Lung (tissue), 12 donors: ENCODE results near the gene ADK. TPM values are rescaled to one million over a fixed set of nuclear protein-coding genes. Genes with fewer than 3 reads are reported as not detected.
A peak's percentile ranks its signal among the peaks of the same experiment; 100 is the strongest.

Experiments
- ATAC-seq: fragments of 200-7000 bp; cut with Tn5 transposase; one replicate; pipeline ENCODE4 v1.9.1; 2020; ENCODE audit warnings: moderate number of reproducible peaks; ENCODE audit not compliant: insufficient read depth, low FRiP score
- DNase-seq, 3 donors: peaks; one replicate each; pipeline ENCODE4 v3.0.0-alpha.2; 2013 to 2017
- H3K27ac ChIP-seq, 2 donors: one replicate each; pipeline ENCODE4 v1.5.1; 2013; ENCODE audit warnings: mild to moderate bottlenecking in 2 of 2, moderate library complexity in 2 of 2, control low read depth in 1 of 2, inconsistent platforms in 1 of 2, low read depth in 1 of 2, low read length in 1 of 2
- H3K27me3 ChIP-seq, 3 donors: one replicate each; pipeline ENCODE4 v1.5.1; 2013; ENCODE audit warnings: low read length in 2 of 3; ENCODE audit not compliant: control insufficient read depth in 3 of 3, insufficient read depth in 3 of 3
- H3K36me3 ChIP-seq, 4 donors: one replicate each; pipeline ENCODE4 v1.5.1; 2013; ENCODE audit warnings: low read length in 4 of 4, mild to moderate bottlenecking in 1 of 4, moderate library complexity in 1 of 4; ENCODE audit not compliant: control insufficient read depth in 4 of 4, insufficient read depth in 4 of 4
- H3K4me1 ChIP-seq, 5 donors: one replicate each; pipeline ENCODE4 v1.5.1; 2013; ENCODE audit warnings: low read length in 5 of 5, mild to moderate bottlenecking in 2 of 5, moderate library complexity in 1 of 5; ENCODE audit not compliant: control insufficient read depth in 5 of 5, insufficient read depth in 5 of 5
- H3K4me3 ChIP-seq: one replicate; pipeline ENCODE4 v1.5.1; 2013; ENCODE audit warnings: mild to moderate bottlenecking, control low read depth, moderate library complexity
- H3K9ac ChIP-seq, 2 donors: one replicate each; pipeline ENCODE4 v1.5.1; 2013; ENCODE audit warnings: low read length in 2 of 2, control low read depth in 1 of 2; ENCODE audit not compliant: insufficient read depth in 1 of 2
- H3K9me3 ChIP-seq, 4 donors: one replicate each; pipeline ENCODE4 v1.5.1; 2013; ENCODE audit warnings: low read length in 3 of 4, mild to moderate bottlenecking in 1 of 4, moderate library complexity in 1 of 4; ENCODE audit not compliant: control insufficient read depth in 4 of 4, insufficient read depth in 3 of 4
- WGBS, 2 donors: extraction: QIAGEN DNeasy Blood & Tissue Kit; methylation state at CpG; one replicate each; pipeline ENCODE4 v1.1.7; 2013; 5-methylcytosine and 5-hydroxymethylcytosine counted together
- polyA plus RNA-seq, 2 donors: library from polyadenylated mRNA; stranded (reverse); fragments of 200-250 nt; gene quantifications; one replicate each; pipeline ENCODE4 v1.2.1, GENCODE V29; 2013
- total RNA-seq, 2 donors: library from RNA; depleted of rRNA in 1 of 2; stranded (reverse); fragments of >200 nt in 1 of 2; gene quantifications; one replicate each; pipeline ENCODE4 v1.2.1, GENCODE V29; 2014 to 2021
- TF ChIP-seq, protein P1 (sequence below): IDR thresholded peaks from 2 replicates; pipeline ENCODE4 v1.5.1; 2012; ENCODE audit warnings: mild to moderate bottlenecking; ENCODE audit errors: control extremely low read depth, extremely low read depth
- donor health status: control.
- donor health status: control.
- donor health status: Bipolar disorder and iron deficiency.
- donor health status: healthy.
- donor health status: DM: yes; HTN: yes; CAD: no.

ADK gene
- total and polyA plus RNA-seq, 4 donors: 31.6 to 82.3 (median 42.9) TPM

DNA sequence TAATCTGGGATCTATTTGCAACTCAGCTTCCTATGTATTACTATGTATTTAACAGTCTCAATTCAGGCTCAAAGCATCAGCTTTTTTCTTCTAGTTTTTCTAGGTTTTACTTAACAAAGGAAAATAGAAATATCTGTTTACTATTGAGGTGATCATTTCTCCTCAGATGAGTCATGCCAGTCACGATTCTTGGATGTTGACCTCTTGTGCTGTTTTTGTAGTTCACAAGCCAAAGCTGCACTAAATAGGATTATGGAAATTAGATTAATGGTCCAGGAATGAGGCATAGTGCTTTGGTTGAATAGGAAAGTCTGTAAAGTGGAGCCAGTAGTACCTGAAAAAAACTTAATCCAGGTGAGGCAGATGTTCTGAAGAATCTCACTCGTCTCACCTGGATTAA, 477.1 kb downstream of the ADK start:
- WGBS, 2 donors: 77 to 91% methylated on average over 2 of the region's 2 CpGs

DNA sequence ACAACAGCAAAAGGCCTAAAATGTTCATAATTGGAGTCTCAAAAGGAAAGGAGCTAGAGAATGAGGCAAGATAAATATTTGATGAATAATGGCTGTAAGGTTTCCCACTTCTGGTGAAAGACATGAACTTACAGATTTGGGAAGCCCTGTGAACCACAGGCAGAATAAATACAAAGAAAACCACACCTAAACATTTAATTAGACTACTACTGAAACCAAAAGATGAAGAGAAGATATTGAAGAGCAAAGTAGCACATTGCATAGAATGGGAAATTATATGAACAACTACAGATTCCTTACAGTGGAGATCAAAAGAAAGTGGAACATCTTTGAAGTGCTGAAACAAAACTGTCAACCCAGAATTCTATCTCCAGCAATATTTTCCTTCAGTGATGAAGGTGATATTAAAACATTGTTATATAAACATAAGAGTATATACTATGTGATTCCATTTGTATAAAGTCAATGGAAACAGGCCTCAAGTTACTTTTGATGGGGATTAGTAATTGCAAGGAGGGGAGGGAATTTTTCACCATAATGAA, 484.0 kb downstream of the ADK start:
- H3K27me3 ChIP-seq: no peaks in the 10 kb centered on the region
- H3K27ac ChIP-seq: no peak overlapping the region
- no peak overlapping the region for H3K9ac ChIP-seq
- H3K4me1 ChIP-seq: peaks cover 0 to 2% (median 1%) of the 10 kb centered on the region in 5 donors
- TF ChIP-seq, protein P1, sequence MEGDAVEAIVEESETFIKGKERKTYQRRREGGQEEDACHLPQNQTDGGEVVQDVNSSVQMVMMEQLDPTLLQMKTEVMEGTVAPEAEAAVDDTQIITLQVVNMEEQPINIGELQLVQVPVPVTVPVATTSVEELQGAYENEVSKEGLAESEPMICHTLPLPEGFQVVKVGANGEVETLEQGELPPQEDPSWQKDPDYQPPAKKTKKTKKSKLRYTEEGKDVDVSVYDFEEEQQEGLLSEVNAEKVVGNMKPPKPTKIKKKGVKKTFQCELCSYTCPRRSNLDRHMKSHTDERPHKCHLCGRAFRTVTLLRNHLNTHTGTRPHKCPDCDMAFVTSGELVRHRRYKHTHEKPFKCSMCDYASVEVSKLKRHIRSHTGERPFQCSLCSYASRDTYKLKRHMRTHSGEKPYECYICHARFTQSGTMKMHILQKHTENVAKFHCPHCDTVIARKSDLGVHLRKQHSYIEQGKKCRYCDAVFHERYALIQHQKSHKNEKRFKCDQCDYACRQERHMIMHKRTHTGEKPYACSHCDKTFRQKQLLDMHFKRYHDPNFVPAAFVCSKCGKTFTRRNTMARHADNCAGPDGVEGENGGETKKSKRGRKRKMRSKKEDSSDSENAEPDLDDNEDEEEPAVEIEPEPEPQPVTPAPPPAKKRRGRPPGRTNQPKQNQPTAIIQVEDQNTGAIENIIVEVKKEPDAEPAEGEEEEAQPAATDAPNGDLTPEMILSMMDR: no peak
- no peak overlapping the region for H3K4me3 ChIP-seq
- H3K9me3 ChIP-seq: peaks cover 0 to 8% (median 2%) of the 10 kb centered on the region in 4 donors
- ATAC-seq (no peak), DNase-seq (peak in 1 of 3 donors; percentile 17)
- H3K36me3 ChIP-seq: peaks cover 0 to 5% (median 2%) of the 10 kb centered on the region in 4 donors

More for the DNA sequence above, 477.1 kb downstream of the ADK start:
- TF ChIP-seq, protein P1: no peak
- no peak for DNase-seq
- H3K27me3 ChIP-seq: no peaks in the 10 kb centered on the region
- H3K27ac ChIP-seq: no peak overlapping the region
- H3K4me3 ChIP-seq: no peak overlapping the region
- H3K36me3 ChIP-seq: no peaks in the 10 kb centered on the region
- no peaks in the 10 kb centered on the region for H3K9me3 ChIP-seq
- no peak for ATAC-seq
- no peaks in the 10 kb centered on the region for H3K4me1 ChIP-seq
- H3K9ac ChIP-seq: no peak overlapping the region

DNA sequence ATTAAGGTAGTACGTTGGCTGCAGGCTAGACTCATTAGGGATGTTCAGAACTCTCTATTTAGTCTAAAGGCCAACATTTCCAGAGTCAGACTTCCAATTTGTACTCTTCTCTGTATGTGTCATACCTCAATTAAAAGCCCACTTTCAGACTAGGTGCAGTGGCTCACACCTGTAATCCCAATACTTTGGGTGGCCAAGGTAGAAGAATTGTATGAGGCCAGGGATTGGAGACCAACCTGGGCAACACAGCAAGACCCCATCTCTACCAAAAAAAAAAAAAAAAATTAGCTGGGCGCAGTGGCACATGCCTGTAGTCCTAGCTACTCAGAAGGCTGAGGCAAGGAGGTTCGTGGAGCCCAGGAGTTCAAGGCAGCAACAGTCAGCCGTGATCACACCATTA, 484.6 kb downstream of the ADK start:
- TF ChIP-seq, protein P1: no peak
- ATAC-seq: no peak
- H3K4me3 ChIP-seq: no peak overlapping the region
- H3K9ac ChIP-seq: no peak overlapping the region
- H3K36me3 ChIP-seq: peaks cover 0 to 5% (median 2%) of the 10 kb centered on the region in 4 donors
- WGBS, 2 donors: 97% methylated on average over 4 of the region's 4 CpGs
- no peaks in the 10 kb centered on the region for H3K27me3 ChIP-seq
- peaks cover 0 to 8% (median 3%) of the 10 kb centered on the region in 5 donors for H3K4me1 ChIP-seq
- H3K9me3 ChIP-seq: peaks cover 0 to 8% (median 2%) of the 10 kb centered on the region in 4 donors
- no peak overlapping the region for H3K27ac ChIP-seq
- DNase-seq: no peak

DNA sequence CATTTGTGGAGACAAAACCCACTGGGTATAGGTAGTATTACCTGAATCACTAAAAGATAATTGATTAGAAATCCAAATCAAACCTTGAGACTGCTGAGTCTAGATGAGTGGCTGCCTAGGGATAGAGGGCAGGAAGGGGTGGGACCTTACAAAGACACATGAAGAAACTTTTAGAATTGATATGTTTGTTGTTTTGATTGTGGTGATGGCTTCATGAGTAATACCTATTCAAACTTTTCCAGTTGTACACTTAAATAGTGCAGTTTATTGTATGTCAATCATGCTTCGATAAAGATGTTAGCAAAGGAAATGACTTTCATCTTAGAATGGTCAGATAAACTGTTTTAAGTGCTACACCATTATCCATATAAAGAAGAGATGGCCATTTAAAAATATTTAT, 486.7 kb downstream of the ADK start:
- peaks cover 0 to 12% (median 3%) of the 10 kb centered on the region in 5 donors for H3K4me1 ChIP-seq
- peaks cover 0 to 5% (median 2%) of the 10 kb centered on the region in 4 donors for H3K36me3 ChIP-seq
- TF ChIP-seq, protein P1: no peak
- ATAC-seq (no peak), DNase-seq (no peak)
- no peaks in the 10 kb centered on the region for H3K27me3 ChIP-seq
- no peak overlapping the region for H3K4me3 ChIP-seq
- no peak overlapping the region for H3K27ac ChIP-seq
- H3K9ac ChIP-seq: no peak overlapping the region
- 64 to 82% methylated on average over 1 of the region's 1 CpG for WGBS, 2 donors
- peaks cover 0 to 8% (median 2%) of the 10 kb centered on the region in 4 donors for H3K9me3 ChIP-seq
